Measurements from ENCODE around the gene CDH7.

GRCh38 chr18:65725251-65726050 is 25.4 kb upstream of the CDH7 start:
- TF ChIP-seq POLR2A (IDR thresholded peaks at IDR 0.05) (no peak), CTCF (IDR thresholded peaks at IDR 0.05) (peak in 2 of 3 donors; percentile 20 to 51)
